GM10266 (cell line): ENCODE measurements around the gene LRRC4C.

Source experiments
- DNase-seq: peaks from one replicate; pipeline ENCODE4 v3.0.0; 2012; ENCODE audit errors: extremely low spot score
- TF ChIP-seq, protein P1 (sequence below): IDR thresholded peaks from 2 replicates; pipeline ENCODE4 v1.5.1; 2012; ENCODE audit warnings: mild to moderate bottlenecking, low read depth; ENCODE audit not compliant: control insufficient read depth, insufficient read depth; ENCODE audit errors: missing control alignments

Gene LRRC4C

DNA sequence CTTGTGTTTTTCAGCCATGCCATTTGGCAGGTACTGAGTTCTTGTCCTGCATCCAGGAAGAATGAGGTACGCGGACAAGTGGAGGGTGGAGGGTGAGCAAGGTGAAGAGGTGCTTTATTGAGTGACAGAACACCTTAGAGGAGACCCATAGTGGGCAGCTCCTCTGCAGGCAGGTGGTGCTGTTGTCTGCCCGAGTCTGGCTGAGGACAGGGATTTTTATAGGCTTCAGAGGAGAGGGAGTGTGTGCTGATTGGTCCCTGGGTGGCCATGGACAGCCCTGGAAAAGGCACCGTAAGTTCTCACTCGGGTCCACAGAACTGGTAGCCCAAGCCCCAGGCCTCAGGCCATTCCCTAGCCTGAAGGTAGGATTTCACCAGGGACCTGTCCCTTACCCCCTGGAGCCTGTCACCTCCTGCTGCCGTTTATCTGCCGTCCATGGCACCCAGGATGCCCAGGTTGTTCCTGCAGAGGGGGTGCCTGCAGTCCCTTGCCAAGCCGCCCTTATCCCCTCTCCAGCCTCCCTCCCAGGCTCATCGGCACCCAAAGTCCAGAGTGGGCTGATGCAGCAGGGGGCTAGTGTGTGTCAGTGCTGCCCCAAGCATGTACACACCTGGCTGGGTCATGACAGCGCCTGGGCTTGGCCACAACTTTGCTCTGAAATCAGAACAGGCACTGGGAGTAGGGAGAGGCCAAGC is 213.6 kb downstream of the LRRC4C start:
- TF ChIP-seq, protein P1, sequence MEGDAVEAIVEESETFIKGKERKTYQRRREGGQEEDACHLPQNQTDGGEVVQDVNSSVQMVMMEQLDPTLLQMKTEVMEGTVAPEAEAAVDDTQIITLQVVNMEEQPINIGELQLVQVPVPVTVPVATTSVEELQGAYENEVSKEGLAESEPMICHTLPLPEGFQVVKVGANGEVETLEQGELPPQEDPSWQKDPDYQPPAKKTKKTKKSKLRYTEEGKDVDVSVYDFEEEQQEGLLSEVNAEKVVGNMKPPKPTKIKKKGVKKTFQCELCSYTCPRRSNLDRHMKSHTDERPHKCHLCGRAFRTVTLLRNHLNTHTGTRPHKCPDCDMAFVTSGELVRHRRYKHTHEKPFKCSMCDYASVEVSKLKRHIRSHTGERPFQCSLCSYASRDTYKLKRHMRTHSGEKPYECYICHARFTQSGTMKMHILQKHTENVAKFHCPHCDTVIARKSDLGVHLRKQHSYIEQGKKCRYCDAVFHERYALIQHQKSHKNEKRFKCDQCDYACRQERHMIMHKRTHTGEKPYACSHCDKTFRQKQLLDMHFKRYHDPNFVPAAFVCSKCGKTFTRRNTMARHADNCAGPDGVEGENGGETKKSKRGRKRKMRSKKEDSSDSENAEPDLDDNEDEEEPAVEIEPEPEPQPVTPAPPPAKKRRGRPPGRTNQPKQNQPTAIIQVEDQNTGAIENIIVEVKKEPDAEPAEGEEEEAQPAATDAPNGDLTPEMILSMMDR: peak; percentile 30
- DNase-seq: no peak

DNA sequence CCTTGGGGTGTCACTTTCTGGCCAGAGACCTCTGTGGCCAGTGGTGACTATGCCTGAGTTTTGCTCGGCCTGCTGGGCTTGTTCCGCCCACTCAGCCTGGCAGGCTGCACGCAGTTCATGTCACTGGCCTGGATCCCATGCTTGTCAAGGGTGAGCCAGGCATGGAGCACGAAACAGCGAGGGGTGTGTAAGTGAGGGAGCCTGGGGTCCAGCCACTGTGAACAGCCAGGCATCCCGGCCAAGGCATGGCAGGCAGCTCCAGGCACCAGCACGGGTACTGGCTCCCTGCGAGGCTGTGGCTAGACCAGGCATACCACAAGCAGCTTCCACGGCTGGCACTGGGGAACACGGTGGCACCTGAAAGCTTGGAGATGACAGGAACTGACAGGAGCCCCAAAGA is 214.3 kb downstream of the LRRC4C start:
- no peak for DNase-seq
- TF ChIP-seq, protein P1: no peak

DNA sequence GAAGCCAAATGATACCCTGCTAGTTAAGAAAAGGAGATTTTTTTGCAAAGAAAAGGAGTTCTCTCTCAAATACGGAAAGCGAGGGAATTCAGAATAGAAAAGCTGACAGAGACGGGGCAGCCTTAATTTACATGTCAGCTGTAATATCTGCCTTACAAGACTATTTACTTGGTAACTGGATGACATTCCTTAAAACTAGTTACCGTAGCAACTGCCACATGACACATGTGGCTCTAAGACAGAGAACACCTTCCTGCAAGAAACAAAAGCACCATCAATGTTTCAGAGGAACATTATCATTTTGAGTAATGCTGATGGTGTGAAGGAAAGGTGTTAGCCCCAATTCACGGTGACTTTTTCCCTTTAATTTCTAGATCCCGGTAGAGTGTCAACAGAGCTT is 222.1 kb downstream of the LRRC4C start:
- DNase-seq: no peak
- TF ChIP-seq, protein P1: no peak

DNA sequence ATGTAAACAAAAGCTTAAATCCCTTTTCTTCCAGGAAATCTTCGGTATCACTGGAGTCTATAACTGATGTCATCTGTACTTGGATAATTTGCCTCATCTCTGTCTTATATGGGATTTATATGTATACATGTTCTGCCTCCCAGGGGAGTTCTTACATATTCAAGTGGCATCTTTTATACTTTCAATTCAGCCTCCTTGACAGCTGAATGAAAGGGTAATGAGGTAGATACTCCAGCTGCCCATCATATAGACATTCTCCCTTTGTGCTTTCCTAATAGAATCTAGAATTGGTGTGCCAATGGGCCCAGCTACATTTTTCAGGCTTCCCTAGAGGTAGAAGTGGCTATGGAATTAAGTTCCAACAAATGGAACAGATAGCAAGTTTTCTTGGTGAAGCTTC is 223.8 kb downstream of the LRRC4C start:
- TF ChIP-seq, protein P1: no peak
- no peak for DNase-seq

DNA sequence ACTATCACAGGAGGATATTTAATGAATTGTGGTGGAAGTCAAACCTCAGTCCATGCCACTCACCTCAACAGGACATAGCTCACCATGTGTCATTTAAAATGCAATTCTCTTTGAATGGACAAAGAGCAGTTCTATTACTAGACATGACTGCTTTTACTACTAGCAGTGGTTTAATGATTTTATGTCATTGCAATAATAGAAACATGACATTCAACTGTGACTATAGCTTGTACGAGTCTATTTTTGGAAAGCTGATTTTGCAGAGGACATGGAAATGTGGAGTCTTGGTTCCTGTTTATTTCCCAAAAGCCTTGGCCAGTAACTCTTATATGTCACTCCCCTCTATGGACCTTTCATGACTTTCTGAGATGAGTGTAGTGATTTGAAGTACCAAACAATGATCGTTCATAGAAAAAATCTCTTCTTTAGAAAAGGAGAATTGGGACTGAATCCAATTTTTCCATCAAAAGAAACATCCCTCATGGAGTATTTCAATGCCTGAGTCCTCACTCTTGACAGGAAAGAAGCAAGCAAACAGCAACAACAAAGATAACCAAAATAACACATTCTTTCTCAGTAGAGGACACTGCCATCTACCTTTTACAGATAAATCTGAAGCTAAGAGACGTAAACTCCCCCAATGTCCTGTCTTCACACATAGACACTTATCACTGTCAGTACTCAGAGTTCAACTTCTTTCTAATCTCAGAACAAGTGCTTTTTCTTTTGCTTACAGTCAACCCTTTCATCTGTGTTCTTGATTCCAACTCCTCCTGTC is 233.4 kb downstream of the LRRC4C start:
- no peak for DNase-seq
- TF ChIP-seq, protein P1: no peak

DNA sequence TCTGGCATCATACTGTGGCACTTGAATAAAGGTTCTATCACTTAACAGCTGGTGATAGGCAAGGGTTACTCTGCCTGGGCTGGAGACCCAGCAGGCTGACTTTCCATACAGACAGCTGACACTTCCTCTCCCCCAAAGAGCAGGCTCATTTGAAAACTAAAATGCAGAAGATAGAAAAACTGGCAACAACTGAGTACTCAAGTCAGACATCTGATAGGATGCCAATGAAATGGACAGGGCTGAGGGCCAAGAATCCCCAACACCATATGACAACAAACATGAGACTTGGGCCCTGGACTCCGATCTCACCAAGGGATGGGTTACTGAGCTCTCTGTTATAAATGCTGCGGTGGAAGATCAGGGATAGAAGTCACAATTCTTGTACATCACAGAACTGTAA is 237.2 kb downstream of the LRRC4C start:
- TF ChIP-seq, protein P1: no peak
- no peak for DNase-seq

DNA sequence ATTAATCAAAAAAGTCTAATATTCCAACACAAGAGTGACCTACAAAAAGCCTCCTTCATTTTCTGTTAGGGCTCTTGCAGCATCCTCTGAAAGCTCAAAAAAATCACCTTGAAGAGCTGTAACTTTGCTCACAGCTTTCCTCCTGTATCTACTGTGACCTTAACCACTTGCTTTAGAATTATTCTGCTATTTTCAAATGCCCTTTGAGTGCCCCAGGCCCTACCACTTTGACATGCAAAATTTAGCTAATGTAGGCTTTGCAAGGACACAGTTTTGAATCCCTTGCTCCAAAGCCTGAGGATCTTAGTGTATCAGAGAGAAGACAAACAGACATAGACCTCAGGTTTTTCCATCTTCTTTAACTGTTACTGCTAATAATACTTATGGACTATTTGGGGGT is 253.1 kb downstream of the LRRC4C start:
- no peak for DNase-seq
- TF ChIP-seq, protein P1: no peak
